ENCODE measurements around the gene KCNJ14.

KCNJ14 gene

DNA sequence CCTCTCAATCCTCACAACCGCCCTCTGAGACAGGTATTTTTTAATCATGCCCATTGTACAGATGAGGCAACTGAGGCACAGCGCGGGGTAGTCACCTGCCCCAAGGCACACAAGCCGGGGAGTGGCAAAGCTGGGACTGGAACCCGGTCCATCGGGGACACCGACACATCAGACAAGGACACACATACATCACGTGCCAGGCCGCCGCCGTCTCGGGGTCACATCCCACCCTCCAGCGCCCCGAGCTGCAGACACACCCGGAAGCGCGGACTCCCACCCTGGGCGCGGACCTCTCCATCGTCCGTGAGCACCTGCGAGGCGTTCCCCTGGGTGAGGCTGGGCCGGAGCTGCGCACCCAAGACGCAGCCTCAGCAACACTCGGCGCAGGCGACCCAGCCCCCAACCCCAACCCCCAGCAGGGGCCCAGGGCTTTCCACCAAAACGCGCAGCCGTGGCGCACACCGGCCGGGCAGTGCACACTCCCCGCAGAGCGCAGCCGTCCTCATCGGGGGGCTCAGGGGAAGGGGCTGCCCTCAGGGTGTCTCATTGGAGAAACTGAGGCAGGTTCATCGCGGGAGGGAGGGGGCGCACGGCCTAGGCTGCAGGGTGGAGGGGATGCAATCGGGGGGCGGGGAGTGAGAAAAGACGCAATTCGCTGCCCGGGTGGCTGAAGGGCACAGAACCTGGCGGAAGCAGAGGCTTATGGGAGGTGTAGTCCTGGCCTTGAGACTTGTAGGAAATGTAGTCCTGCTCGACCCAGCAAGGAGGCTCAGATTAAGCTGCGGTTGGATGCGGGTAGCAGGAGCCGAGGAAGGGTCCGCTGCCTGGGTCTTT is 58.1 kb downstream of the KCNJ14 start:
- no peak overlapping the region for H3K27ac ChIP-seq
- no peaks in the 10 kb centered on the region for H3K36me3 ChIP-seq
- TF ChIP-seq, protein P1, sequence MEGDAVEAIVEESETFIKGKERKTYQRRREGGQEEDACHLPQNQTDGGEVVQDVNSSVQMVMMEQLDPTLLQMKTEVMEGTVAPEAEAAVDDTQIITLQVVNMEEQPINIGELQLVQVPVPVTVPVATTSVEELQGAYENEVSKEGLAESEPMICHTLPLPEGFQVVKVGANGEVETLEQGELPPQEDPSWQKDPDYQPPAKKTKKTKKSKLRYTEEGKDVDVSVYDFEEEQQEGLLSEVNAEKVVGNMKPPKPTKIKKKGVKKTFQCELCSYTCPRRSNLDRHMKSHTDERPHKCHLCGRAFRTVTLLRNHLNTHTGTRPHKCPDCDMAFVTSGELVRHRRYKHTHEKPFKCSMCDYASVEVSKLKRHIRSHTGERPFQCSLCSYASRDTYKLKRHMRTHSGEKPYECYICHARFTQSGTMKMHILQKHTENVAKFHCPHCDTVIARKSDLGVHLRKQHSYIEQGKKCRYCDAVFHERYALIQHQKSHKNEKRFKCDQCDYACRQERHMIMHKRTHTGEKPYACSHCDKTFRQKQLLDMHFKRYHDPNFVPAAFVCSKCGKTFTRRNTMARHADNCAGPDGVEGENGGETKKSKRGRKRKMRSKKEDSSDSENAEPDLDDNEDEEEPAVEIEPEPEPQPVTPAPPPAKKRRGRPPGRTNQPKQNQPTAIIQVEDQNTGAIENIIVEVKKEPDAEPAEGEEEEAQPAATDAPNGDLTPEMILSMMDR (IDR thresholded peaks at IDR 0.05): no peak
- DNase-seq: peak in 1 of 2 donors; percentile 47
- intact Hi-C loops (cut with DNase I; ENCODE audit: low total_unique reads): no loop called here
- peak overlapping the region; percentile 38 to 51 for H3K4me3 ChIP-seq
- peaks cover 3 to 59% of the 10 kb centered on the region in 2 donors for H3K27me3 ChIP-seq
- no peaks in the 10 kb centered on the region for H3K9me3 ChIP-seq
- H3K4me1 ChIP-seq: peaks cover 0 to 30% (median 17%) of the 10 kb centered on the region in 4 donors

DNA sequence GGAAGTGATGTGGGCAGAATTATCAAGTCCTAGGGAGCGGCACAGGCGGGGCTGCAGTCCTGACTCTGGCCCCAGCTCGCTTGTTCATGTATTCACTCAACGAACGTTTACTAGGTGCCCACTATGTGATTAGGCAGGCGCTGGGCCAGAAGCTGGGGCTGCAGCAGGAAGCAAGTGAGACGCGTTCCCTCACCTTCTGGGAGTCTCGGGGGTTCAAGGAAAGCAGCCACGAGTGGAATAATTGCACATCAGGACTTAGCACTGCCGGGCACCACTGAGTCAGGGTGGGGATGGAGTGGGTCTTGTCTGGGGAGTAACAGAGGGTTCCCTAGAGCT is 58.7 kb downstream of the KCNJ14 start:
- no peak for DNase-seq
- Histone ChIP-seq H3K9me3 (no peaks in the 10 kb centered on the region), H3K27ac (no peak overlapping the region), H3K27me3 (peaks cover 3 to 54% of the 10 kb centered on the region in 2 donors), H3K4me3 (peak overlapping the region in 1 of 2 donors; percentile 51), H3K36me3 (no peaks in the 10 kb centered on the region), H3K4me1 (peaks cover 0 to 30% (median 17%) of the 10 kb centered on the region in 4 donors)
- intact Hi-C loops (cut with DNase I; ENCODE audit: low total_unique reads): no loop called here
- TF ChIP-seq, protein P1 (IDR thresholded peaks at IDR 0.05): no peak

DNA sequence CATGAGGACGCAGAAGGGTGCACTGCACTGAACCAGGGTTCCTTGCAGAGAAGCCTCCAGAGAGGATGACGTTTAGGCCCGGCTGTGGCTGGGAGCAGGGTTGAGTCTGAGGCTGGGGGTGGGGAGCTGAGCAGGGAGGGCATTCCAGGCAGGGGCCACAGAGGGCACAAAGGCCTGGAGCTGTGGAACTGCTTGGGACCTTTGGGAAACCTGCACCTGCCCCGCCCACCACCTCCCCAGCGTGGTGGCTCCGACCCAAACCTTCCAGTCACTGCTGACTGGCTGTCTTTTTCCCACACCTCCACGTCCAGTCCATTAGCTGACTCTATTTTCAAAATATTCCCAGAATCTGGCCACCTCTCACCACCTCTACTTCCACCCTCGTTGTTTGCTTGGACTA is 61.2 kb downstream of the KCNJ14 start:
- Histone ChIP-seq H3K4me3 (no peak overlapping the region), H3K9me3 (no peaks in the 10 kb centered on the region), H3K36me3 (no peaks in the 10 kb centered on the region), H3K27me3 (peaks cover 3 to 37% of the 10 kb centered on the region in 2 donors), H3K27ac (no peak overlapping the region), H3K4me1 (peaks cover 0 to 16% (median 8%) of the 10 kb centered on the region in 4 donors)
- intact Hi-C loops (cut with DNase I; ENCODE audit: low total_unique reads): no loop called here
- TF ChIP-seq, protein P1 (IDR thresholded peaks at IDR 0.05): no peak
- DNase-seq: no peak

Measured in tibial artery (tissue), 4 donors.